Lung (tissue), 12 donors: ENCODE measurements around the gene PRKCE. TPM values are rescaled to one million over a fixed set of nuclear protein-coding genes. Genes with fewer than 3 reads are reported as not detected.

Experiments used
- ATAC-seq: fragments of 200-7000 bp; cut with Tn5 transposase; one replicate; pipeline ENCODE4 v1.9.1; 2020; ENCODE audit warnings: moderate number of reproducible peaks; ENCODE audit not compliant: insufficient read depth, low FRiP score
- DNase-seq, 3 donors: peaks; one replicate each; pipeline ENCODE4 v3.0.0-alpha.2; 2013 to 2017
- H3K27ac ChIP-seq, 2 donors: one replicate each; pipeline ENCODE4 v1.5.1; 2013; ENCODE audit warnings: mild to moderate bottlenecking in 2 of 2, moderate library complexity in 2 of 2, control low read depth in 1 of 2, inconsistent platforms in 1 of 2, low read depth in 1 of 2, low read length in 1 of 2
- H3K27me3 ChIP-seq, 3 donors: one replicate each; pipeline ENCODE4 v1.5.1; 2013; ENCODE audit warnings: low read length in 2 of 3; ENCODE audit not compliant: control insufficient read depth in 3 of 3, insufficient read depth in 3 of 3
- H3K36me3 ChIP-seq, 4 donors: one replicate each; pipeline ENCODE4 v1.5.1; 2013; ENCODE audit warnings: low read length in 4 of 4, mild to moderate bottlenecking in 1 of 4, moderate library complexity in 1 of 4; ENCODE audit not compliant: control insufficient read depth in 4 of 4, insufficient read depth in 4 of 4
- H3K4me1 ChIP-seq, 5 donors: one replicate each; pipeline ENCODE4 v1.5.1; 2013; ENCODE audit warnings: low read length in 5 of 5, mild to moderate bottlenecking in 2 of 5, moderate library complexity in 1 of 5; ENCODE audit not compliant: control insufficient read depth in 5 of 5, insufficient read depth in 5 of 5
- H3K4me3 ChIP-seq: one replicate; pipeline ENCODE4 v1.5.1; 2013; ENCODE audit warnings: mild to moderate bottlenecking, control low read depth, moderate library complexity
- H3K9ac ChIP-seq, 2 donors: one replicate each; pipeline ENCODE4 v1.5.1; 2013; ENCODE audit warnings: low read length in 2 of 2, control low read depth in 1 of 2; ENCODE audit not compliant: insufficient read depth in 1 of 2
- H3K9me3 ChIP-seq, 4 donors: one replicate each; pipeline ENCODE4 v1.5.1; 2013; ENCODE audit warnings: low read length in 3 of 4, mild to moderate bottlenecking in 1 of 4, moderate library complexity in 1 of 4; ENCODE audit not compliant: control insufficient read depth in 4 of 4, insufficient read depth in 3 of 4
- WGBS, 2 donors: extraction: QIAGEN DNeasy Blood & Tissue Kit; methylation state at CpG; one replicate each; pipeline ENCODE4 v1.1.7; 2013; 5-methylcytosine and 5-hydroxymethylcytosine counted together
- polyA plus RNA-seq, 2 donors: library from polyadenylated mRNA; stranded (reverse); fragments of 200-250 nt; gene quantifications; one replicate each; pipeline ENCODE4 v1.2.1, GENCODE V29; 2013
- total RNA-seq, 2 donors: library from RNA; depleted of rRNA in 1 of 2; stranded (reverse); fragments of >200 nt in 1 of 2; gene quantifications; one replicate each; pipeline ENCODE4 v1.2.1, GENCODE V29; 2014 to 2021
- TF ChIP-seq, protein P1 (sequence below): IDR thresholded peaks from 2 replicates; pipeline ENCODE4 v1.5.1; 2012; ENCODE audit warnings: mild to moderate bottlenecking; ENCODE audit errors: control extremely low read depth, extremely low read depth
- donor health status: control.
- donor health status: control.
- donor health status: Bipolar disorder and iron deficiency.
- donor health status: healthy.
- donor health status: DM: yes; HTN: yes; CAD: no.

The PRKCE gene
- total and polyA plus RNA-seq, 4 donors: 12.5 to 82.2 (median 32.1) TPM

DNA sequence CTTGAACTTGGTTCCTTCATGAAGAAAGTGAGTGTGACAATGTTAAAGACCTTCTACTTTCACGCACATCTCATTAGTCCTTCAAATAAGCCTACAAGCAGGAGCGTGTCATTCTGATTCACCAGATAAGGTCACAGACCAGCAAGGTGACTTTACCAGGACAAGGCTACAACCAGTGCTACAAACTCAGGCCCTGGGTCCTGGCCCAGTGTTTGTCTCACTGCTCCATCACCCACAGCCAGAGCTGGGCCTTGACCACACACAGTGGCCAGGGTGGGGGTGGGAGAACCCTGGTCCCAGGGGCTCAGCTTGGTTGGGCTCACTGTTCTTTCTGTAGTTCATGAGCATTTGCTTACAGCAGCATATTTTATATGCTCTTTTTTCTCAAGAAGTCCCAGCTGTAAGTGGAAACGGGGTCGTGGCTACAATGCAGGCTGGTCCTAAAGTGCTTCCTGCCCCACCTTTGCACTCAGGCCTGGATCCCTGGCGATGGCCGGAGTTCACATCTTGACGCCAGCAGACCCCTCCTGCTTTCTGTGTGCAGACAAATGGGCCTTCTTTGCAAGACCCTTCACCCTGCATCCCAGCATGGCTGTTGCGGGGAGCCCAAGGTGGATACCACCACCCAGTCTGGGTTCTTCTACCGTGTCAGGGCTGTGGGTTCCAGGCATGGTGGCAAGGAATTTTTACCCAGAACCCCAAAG lies 492.1 kb downstream of the PRKCE start:
- Histone ChIP-seq H3K9ac (no peak overlapping the region), H3K4me3 (no peak overlapping the region), H3K4me1 (peaks cover 0 to 8% (median 0%) of the 10 kb centered on the region in 5 donors), H3K27me3 (no peaks in the 10 kb centered on the region), H3K27ac (no peak overlapping the region), H3K36me3 (peaks cover 0 to 4% (median 4%) of the 10 kb centered on the region in 4 donors), H3K9me3 (no peaks in the 10 kb centered on the region)
- DNase-seq (no peak), ATAC-seq (no peak)
- TF ChIP-seq, protein P1, sequence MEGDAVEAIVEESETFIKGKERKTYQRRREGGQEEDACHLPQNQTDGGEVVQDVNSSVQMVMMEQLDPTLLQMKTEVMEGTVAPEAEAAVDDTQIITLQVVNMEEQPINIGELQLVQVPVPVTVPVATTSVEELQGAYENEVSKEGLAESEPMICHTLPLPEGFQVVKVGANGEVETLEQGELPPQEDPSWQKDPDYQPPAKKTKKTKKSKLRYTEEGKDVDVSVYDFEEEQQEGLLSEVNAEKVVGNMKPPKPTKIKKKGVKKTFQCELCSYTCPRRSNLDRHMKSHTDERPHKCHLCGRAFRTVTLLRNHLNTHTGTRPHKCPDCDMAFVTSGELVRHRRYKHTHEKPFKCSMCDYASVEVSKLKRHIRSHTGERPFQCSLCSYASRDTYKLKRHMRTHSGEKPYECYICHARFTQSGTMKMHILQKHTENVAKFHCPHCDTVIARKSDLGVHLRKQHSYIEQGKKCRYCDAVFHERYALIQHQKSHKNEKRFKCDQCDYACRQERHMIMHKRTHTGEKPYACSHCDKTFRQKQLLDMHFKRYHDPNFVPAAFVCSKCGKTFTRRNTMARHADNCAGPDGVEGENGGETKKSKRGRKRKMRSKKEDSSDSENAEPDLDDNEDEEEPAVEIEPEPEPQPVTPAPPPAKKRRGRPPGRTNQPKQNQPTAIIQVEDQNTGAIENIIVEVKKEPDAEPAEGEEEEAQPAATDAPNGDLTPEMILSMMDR: no peak
- WGBS, 2 donors: 92 to 96% methylated on average over 9 of the region's 9 CpGs

DNA sequence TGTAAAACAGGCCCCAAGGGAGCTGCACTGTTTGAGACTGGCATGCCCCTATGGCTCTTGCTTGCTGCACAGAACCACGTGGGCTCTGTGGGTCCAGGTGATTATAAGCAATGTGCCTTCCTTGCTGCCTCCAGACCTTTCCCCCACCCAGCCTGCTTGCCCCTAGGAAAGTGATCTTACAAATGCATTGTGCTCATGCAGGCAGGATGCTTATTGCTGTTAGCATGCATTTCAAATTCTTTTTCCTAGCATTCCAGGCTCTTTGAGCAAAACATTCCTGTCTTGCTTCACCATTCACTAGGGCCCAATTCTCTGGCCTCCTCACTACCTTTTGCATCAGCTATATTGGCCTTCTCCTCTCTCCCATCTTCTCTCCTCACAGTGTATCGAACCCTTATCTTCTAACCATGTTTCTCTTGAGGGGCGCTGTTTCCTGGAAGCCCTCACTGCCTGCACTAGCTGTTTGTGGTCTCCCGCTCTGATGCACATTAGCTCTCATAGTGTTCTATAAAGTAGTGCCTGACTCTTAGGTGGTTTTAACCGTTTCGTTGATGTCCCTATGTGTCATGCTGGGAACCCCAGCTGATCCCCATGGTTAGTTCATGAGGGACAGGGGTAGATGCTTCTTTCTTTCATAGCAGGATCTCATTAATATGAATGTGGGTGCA lies 492.8 kb downstream of the PRKCE start:
- 92 to 93% methylated on average over 6 of the region's 6 CpGs for WGBS, 2 donors
- TF ChIP-seq, protein P1: no peak
- ATAC-seq: no peak
- Histone ChIP-seq H3K27ac (no peak overlapping the region), H3K4me1 (peaks cover 0 to 8% (median 0%) of the 10 kb centered on the region in 5 donors), H3K4me3 (no peak overlapping the region), H3K9me3 (no peaks in the 10 kb centered on the region), H3K9ac (no peak overlapping the region), H3K36me3 (peaks cover 0 to 4% (median 4%) of the 10 kb centered on the region in 4 donors), H3K27me3 (no peaks in the 10 kb centered on the region)
- no peak for DNase-seq

GRCh38 chr2:46145017-46145416 lies 493.5 kb downstream of the PRKCE start:
- ATAC-seq (no peak), DNase-seq (no peak)
- Histone ChIP-seq H3K36me3 (peaks cover 0 to 4% (median 4%) of the 10 kb centered on the region in 4 donors), H3K4me3 (no peak overlapping the region), H3K9ac (no peak overlapping the region), H3K27ac (no peak overlapping the region), H3K27me3 (no peaks in the 10 kb centered on the region), H3K9me3 (no peaks in the 10 kb centered on the region), H3K4me1 (peaks cover 0 to 8% (median 0%) of the 10 kb centered on the region in 5 donors)
- 94 to 97% methylated on average over 5 of the region's 5 CpGs for WGBS, 2 donors
- TF ChIP-seq, protein P1: no peak
